Esophagus muscularis mucosa (tissue), 4 donors: ENCODE data around the gene RET.

Experiments
- EP300 ChIP-seq: sonication (generic); formaldehyde crosslinking; IDR thresholded peaks from one replicate; pipeline ENCODE4 v1.6.1; 2017; ENCODE audit warnings: antibody characterized with exemption
- POLR2A ChIP-seq: fragments of 450-650 bp; IDR thresholded peaks from one replicate; pipeline ENCODE4 v1.6.1; 2017; ENCODE audit warnings: antibody characterized with exemption, moderate library complexity, mild to moderate bottlenecking, low read depth
- POLR2AphosphoS5 ChIP-seq, 2 donors: sonication (generic); formaldehyde crosslinking; IDR thresholded peaks; one replicate each; pipeline ENCODE4 v1.6.1; 2017; ENCODE audit warnings: antibody characterized with exemption in 2 of 2
- TF ChIP-seq, protein P1 (sequence below), 3 experiments: fragments of 200-600 bp in 2 of 3; fragments of 450-650 bp in 1 of 3; sonication (generic) in 2 of 3; IDR thresholded peaks; one replicate each; pipeline ENCODE4 v1.5.1; 2017 to 2019; ENCODE audit warnings: antibody characterized with exemption in 3 of 3, mild to moderate bottlenecking in 2 of 3, moderate library complexity in 1 of 3

DNA sequence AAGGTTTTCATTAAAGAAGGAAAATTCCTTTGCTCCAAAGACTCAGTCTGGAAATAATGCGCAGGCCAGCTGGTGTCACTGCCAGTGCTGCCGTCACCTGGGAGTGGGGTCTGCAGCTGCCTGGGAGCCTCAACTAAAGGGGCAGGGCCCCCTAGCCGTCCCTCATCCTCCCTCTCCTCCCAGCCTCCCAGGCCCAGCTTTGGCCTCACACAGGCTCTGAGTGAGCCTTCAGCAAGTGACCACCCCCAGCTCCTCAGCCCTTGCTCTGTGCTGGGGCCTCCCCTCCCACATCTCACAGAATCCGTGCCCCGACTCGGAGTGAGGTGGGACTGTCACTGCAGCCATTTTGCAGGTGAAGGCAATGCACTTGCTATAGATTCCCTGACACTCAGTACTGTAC lies 11.1 kb upstream of the RET start:
- TF ChIP-seq, protein P1, sequence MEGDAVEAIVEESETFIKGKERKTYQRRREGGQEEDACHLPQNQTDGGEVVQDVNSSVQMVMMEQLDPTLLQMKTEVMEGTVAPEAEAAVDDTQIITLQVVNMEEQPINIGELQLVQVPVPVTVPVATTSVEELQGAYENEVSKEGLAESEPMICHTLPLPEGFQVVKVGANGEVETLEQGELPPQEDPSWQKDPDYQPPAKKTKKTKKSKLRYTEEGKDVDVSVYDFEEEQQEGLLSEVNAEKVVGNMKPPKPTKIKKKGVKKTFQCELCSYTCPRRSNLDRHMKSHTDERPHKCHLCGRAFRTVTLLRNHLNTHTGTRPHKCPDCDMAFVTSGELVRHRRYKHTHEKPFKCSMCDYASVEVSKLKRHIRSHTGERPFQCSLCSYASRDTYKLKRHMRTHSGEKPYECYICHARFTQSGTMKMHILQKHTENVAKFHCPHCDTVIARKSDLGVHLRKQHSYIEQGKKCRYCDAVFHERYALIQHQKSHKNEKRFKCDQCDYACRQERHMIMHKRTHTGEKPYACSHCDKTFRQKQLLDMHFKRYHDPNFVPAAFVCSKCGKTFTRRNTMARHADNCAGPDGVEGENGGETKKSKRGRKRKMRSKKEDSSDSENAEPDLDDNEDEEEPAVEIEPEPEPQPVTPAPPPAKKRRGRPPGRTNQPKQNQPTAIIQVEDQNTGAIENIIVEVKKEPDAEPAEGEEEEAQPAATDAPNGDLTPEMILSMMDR (IDR thresholded peaks at IDR 0.05), result no peak
- TF ChIP-seq POLR2A, result no peak
- no peak for TF ChIP-seq POLR2AphosphoS5 (IDR thresholded peaks at IDR 0.05)
- no peak for TF ChIP-seq EP300
